Left colon (tissue), 2 donors: ENCODE results near the gene OPCML. TPM values are rescaled to one million over a fixed set of nuclear protein-coding genes. Genes with fewer than 3 reads are reported as not detected.

ENCODE experiments used
- ATAC-seq: fragments of 200-7000 bp; cut with Tn5 transposase; one replicate; pipeline ENCODE4 v1.9.1; 2020; ENCODE audit warnings: mild to moderate bottlenecking, moderate library complexity
- DNase-seq, 2 donors: peaks; one replicate each; pipeline ENCODE4 v3.0.0-alpha.2; 2020
- intact Hi-C, 2 donors: fragments of 100-400 bp; cut with DNase I in 1 of 2; cut with micrococcal nuclease in 1 of 2; formaldehyde crosslinking; loops; one replicate each; pipeline versions ENCODE4 v1.11.2 to v1.14.0; 2022; cut with DNase I, micrococcal nuclease
- total RNA-seq, 2 donors: library from RNA; stranded (reverse); fragmentation: NEBNext Ultra II Directional; extraction: Animal tissue kit (Norgen Biotek cat#: 25700); gene quantifications; one replicate each; pipeline ENCODE4 v1.2.1, GENCODE V29; 2021
- donor health status: DM: no; HTN: no; CAD: no.
- donor health status: DM: yes; HTN: yes; CAD: no.

The OPCML gene
- total RNA-seq, 2 donors from 2014 or later: 0.06 to 0.11 TPM

GRCh38 chr11:132639403-132639802 lies 892.9 kb downstream of the OPCML start:
- no peak for ATAC-seq
- no peak for DNase-seq
- intact Hi-C loops: no loop called here

GRCh38 chr11:132638423-132638822 lies 893.9 kb downstream of the OPCML start:
- ATAC-seq: no peak
- DNase-seq: no peak
- intact Hi-C loops: no loop called here

DNA sequence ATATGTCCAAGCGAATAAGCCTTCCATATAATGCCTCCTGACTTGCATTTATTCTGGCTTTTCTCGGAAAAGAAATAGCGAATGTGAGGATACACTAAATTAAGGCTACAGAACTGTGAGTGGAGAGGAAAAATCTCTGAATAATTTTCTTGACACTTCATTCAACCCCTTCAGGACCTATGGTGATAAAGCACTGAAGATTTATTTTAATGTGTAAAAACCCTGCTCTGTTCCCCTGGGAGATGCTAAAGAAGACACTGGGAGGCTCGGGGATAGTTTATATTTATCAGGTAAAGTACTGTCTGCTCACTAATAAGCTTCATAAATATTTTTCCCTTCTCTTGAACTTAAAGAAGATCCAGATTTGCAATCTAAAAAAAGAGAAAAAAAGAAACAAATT lies 895.8 kb downstream of the OPCML start:
- intact Hi-C loops: no loop called here
- DNase-seq (no peak), ATAC-seq (no peak)

GRCh38 chr11:132632641-132633124 lies 899.6 kb downstream of the OPCML start:
- intact Hi-C loops: no loop called here
- ATAC-seq (no peak), DNase-seq (no peak)

- DNase-seq (no peak), ATAC-seq (no peak)
- intact Hi-C loops: no loop called here
These were observed 900.3 kb downstream of the OPCML start for GRCh38 chr11:132631989-132632388.

GRCh38 chr11:132627981-132628380 lies 904.3 kb downstream of the OPCML start:
- intact Hi-C loops: no loop called here
- ATAC-seq (no peak), DNase-seq (no peak)

- DNase-seq: no peak
- ATAC-seq: no peak
- intact Hi-C loops: no loop called here
These were observed 905.9 kb downstream of the OPCML start for GRCh38 chr11:132626446-132626845.

- no peak for ATAC-seq
- intact Hi-C loops: no loop called here
- no peak for DNase-seq
These were observed 908.8 kb downstream of the OPCML start for GRCh38 chr11:132623511-132623910.

GRCh38 chr11:132621976-132622580 lies 910.2 kb downstream of the OPCML start:
- DNase-seq (no peak), ATAC-seq (no peak)
- intact Hi-C loops: no loop called here

DNA sequence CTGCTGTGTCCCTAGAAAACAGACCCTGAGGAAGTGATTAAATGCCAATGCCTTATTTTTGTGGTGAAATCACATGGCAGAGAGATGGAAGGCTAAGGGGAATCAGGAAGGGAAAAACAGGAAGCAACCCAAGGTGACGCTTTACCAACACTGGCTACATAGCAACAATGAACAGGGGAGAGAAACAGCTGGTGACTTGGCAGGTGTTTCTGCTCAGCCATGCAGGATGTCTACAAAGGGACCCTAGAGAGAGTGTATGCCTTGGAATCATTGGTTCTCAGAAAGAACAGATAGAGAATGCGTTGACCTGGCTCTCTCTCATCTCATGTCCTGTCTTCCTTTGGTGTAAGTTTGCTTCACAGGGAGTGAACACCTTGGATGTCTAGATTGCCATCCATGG lies 911.9 kb downstream of the OPCML start:
- ATAC-seq (no peak), DNase-seq (no peak)

DNA sequence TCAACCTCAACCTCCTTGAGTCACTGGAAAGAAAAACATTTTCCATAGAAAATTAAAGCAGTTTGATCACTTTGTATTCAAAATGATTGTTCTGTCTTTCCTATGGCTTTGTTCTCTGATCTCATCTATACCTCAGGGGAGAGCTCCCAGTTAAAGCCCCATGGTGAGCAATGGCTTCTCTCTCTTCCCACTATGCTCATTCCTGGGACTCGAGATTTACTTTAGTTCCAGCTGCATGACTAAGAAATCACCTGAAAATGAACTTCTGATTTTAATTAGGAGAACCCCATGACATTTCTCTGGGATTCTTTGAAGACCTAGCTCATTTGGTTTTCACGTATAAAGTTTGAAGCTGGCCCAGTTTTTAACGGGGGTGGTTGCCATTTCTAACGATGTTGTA lies 921.5 kb downstream of the OPCML start:
- intact Hi-C loops: no loop called here
- ATAC-seq: no peak
- DNase-seq: no peak

More for the DNA sequence above, 911.9 kb downstream of the OPCML start:
- intact Hi-C loops: no loop called here

DNA sequence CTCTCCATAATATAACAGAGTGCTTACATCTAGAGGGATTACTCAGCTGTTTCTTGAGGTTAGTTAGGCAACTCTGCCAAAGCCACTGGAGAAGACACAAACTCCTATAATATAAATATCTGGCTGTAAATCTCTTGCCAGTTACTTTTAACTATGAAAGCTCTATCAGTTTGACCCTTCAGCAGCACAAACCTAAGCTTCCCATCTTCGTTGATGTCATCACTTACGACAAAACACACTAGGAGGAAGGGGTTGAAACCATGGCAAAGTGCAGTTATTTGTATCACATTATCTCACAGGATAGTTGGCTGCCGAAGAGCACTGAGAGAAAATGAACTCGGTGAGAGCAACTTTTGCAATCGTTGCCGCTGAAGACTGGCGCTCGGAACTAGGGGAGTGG lies 922.1 kb downstream of the OPCML start:
- no peak for DNase-seq
- ATAC-seq: no peak
- intact Hi-C loops: no loop called here

- ATAC-seq (no peak), DNase-seq (no peak)
- intact Hi-C loops: no loop called here
These were observed 924.7 kb downstream of the OPCML start for GRCh38 chr11:132607575-132607974.

DNA sequence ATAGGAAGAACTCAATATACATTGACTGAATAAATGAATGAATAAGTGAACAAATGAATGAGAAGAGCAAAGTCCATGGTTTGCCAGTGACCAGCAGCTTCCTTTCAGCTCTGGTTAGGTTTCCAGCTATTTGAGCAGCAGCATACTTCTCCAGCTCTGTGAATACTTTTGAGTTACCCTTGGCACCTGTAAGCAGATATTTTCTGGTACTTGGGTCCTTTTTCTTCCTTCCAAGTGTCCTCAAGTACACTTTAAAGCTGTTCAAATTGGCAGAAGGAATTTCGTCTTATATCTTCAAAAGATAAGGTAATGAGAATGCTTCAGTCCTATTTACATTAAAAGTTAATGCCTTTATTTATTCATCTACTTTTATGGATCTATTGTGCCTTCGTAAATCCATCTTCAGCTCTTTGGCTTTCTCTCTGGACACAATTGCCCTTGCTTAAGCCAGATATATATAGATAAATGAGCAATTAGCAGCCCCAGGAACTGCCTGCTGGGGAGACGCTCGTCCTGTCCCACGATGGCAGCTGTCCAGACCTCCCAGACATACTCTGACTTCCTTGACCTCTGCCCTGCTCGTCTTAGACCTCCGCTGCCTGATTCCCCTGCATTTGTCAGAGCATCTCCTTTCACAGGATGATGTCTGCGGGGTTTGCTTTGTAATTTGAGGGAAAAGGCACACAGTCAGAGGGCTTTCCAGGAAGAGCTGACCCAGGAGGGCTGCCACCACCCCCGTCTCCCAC lies 926.3 kb downstream of the OPCML start:
- intact Hi-C loops: no loop called here
- DNase-seq (no peak), ATAC-seq (no peak)

DNA sequence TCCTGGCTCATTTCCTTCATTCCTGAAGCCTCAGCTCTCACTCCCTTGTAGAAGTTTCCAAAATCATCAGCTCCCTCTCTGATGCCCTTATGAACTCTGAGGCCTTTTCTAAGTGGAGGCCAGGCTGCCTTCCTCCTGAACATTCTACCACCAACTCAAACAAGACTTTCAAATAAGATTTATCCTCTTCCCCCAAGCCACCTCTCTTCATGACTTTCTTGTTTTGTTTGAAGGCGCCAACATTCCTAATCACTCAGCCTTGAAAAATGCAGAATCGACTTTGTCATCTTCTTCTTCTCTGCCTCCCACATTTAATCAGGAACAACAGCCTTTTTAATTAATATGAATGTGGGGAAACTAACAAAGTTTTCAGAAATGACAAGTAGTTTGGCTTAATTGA lies 927.9 kb downstream of the OPCML start:
- ATAC-seq (no peak), DNase-seq (no peak)
- intact Hi-C loops: no loop called here

GRCh38 chr11:132601875-132602274 lies 930.4 kb downstream of the OPCML start:
- intact Hi-C loops: no loop called here

GRCh38 chr11:132595711-132596134 lies 936.6 kb downstream of the OPCML start:
- intact Hi-C loops: no loop called here
- DNase-seq (no peak), ATAC-seq (no peak)

More at GRCh38 chr11:132601875-132602274, 930.4 kb downstream of the OPCML start:
- DNase-seq (no peak), ATAC-seq (no peak)

- ATAC-seq: no peak
- intact Hi-C loops: no loop called here
- no peak for DNase-seq
These were observed 937.1 kb downstream of the OPCML start for GRCh38 chr11:132595246-132595645.

- intact Hi-C loops: no loop called here
- DNase-seq: no peak
- no peak for ATAC-seq
These were observed 941.3 kb downstream of the OPCML start for GRCh38 chr11:132590986-132591385.

- ATAC-seq (no peak), DNase-seq (no peak)
- intact Hi-C loops: no loop called here
These were observed 941.7 kb downstream of the OPCML start for GRCh38 chr11:132590554-132590953.

- intact Hi-C loops: no loop called here
- ATAC-seq (no peak), DNase-seq (no peak)
These were observed 942.5 kb downstream of the OPCML start for GRCh38 chr11:132589791-132590190.
